Stomach (tissue), 4 donors: ENCODE data around the gene DYNC1H1.

Experiments
- POLR2A ChIP-seq, 4 donors: fragments of 450-650 bp; IDR thresholded peaks; one replicate each; pipeline ENCODE4 v1.6.1; 2016; ENCODE audit warnings: antibody characterized with exemption in 4 of 4, control low read depth in 2 of 4, mild to moderate bottlenecking in 1 of 4, moderate library complexity in 1 of 4
- TF ChIP-seq, protein P1 (sequence below), 7 experiments: fragments of 450-650 bp in 4 of 7; fragments of 200-600 bp in 3 of 7; sonication (generic) in 3 of 7; IDR thresholded peaks; one replicate each; pipeline ENCODE4 v1.5.1; 2016 to 2019; ENCODE audit warnings: antibody characterized with exemption in 7 of 7, control low read depth in 2 of 7, mild to moderate bottlenecking in 1 of 7

DNA sequence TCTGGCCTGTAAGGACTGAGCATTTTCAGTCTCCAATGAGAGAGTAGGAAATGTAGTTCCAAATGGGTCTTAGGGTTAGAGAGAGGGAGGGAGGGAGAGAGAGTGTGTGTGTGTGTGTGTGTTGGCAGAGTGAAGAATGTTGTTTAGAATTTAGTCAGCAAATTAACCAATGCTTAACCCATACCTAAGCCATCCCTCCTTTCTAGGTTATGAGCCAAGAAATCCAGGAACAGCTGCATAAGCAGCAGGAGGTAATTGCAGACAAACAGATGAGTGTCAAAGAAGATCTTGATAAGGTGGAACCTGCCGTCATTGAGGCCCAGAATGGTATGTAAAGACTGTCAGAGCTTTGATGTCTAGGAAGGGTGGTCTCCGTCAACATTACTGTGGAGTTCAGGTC is 65.6 kb downstream of the DYNC1H1 start:
- TF ChIP-seq POLR2A (IDR thresholded peaks at IDR 0.05) = no peak
- TF ChIP-seq, protein P1, sequence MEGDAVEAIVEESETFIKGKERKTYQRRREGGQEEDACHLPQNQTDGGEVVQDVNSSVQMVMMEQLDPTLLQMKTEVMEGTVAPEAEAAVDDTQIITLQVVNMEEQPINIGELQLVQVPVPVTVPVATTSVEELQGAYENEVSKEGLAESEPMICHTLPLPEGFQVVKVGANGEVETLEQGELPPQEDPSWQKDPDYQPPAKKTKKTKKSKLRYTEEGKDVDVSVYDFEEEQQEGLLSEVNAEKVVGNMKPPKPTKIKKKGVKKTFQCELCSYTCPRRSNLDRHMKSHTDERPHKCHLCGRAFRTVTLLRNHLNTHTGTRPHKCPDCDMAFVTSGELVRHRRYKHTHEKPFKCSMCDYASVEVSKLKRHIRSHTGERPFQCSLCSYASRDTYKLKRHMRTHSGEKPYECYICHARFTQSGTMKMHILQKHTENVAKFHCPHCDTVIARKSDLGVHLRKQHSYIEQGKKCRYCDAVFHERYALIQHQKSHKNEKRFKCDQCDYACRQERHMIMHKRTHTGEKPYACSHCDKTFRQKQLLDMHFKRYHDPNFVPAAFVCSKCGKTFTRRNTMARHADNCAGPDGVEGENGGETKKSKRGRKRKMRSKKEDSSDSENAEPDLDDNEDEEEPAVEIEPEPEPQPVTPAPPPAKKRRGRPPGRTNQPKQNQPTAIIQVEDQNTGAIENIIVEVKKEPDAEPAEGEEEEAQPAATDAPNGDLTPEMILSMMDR (IDR thresholded peaks at IDR 0.05) = no peak
